ENCODE data around the gene GTF3C4.

Gene GTF3C4

GRCh38 chr9:132647806-132648205 is 22.5 kb upstream of the GTF3C4 start:
- no peaks in the 10 kb centered on the region for H3K27me3 ChIP-seq (ENCODE audit: insufficient read depth, poor library complexity, severe bottlenecking)
- TF ChIP-seq GABPA (IDR thresholded peaks at IDR 0.05; ENCODE audit: low read depth) = no peak
- no peak for TF ChIP-seq SPI1 (IDR thresholded peaks at IDR 0.05; ENCODE audit: borderline replicate concordance, low read depth)
- no peak for TF ChIP-seq POLR2AphosphoS5 (IDR thresholded peaks at IDR 0.05; ENCODE audit: low read depth)
- no peak for TF ChIP-seq CTCF (IDR thresholded peaks at IDR 0.05; ENCODE audit: insufficient read depth, low read length)
- TF ChIP-seq REST (IDR thresholded peaks at IDR 0.05; ENCODE audit: insufficient replicate concordance, low read depth) = no peak
- DNase-seq (ENCODE audit: low read depth in 1 of 2, low spot score in 1 of 2) = no peak
- no peak overlapping the region for H3K4me3 ChIP-seq (replicated peaks; ENCODE audit: insufficient read depth, low read length)
- H3K27ac ChIP-seq (replicated peaks) = no peak overlapping the region

- Histone ChIP-seq H3K4me3 (replicated peaks; ENCODE audit: insufficient read depth, low read length) (no peak overlapping the region), H3K27ac (replicated peaks) (no peak overlapping the region), H3K27me3 (ENCODE audit: insufficient read depth, poor library complexity, severe bottlenecking) (no peaks in the 10 kb centered on the region)
- no peak for DNase-seq (ENCODE audit: low read depth in 1 of 2, low spot score in 1 of 2)
- no peak for TF ChIP-seq SPI1 (IDR thresholded peaks at IDR 0.05; ENCODE audit: borderline replicate concordance, low read depth)
- TF ChIP-seq CTCF (IDR thresholded peaks at IDR 0.05; ENCODE audit: insufficient read depth, low read length) = no peak
- no peak for TF ChIP-seq GABPA (IDR thresholded peaks at IDR 0.05; ENCODE audit: low read depth)
- TF ChIP-seq POLR2AphosphoS5 (IDR thresholded peaks at IDR 0.05; ENCODE audit: low read depth) = no peak
- no peak for TF ChIP-seq REST (IDR thresholded peaks at IDR 0.05; ENCODE audit: insufficient replicate concordance, low read depth)
These were observed 22.0 kb upstream of the GTF3C4 start for GRCh38 chr9:132648283-132648682.

- TF ChIP-seq POLR2AphosphoS5 (IDR thresholded peaks at IDR 0.05; ENCODE audit: low read depth) = no peak
- TF ChIP-seq REST (IDR thresholded peaks at IDR 0.05; ENCODE audit: insufficient replicate concordance, low read depth) = no peak
- no peak for DNase-seq (ENCODE audit: low read depth in 1 of 2, low spot score in 1 of 2)
- Histone ChIP-seq H3K27ac (replicated peaks) (no peak overlapping the region), H3K27me3 (ENCODE audit: insufficient read depth, poor library complexity, severe bottlenecking) (no peaks in the 10 kb centered on the region), H3K4me3 (replicated peaks; ENCODE audit: insufficient read depth, low read length) (no peak overlapping the region)
These were observed 21.6 kb upstream of the GTF3C4 start for GRCh38 chr9:132648685-132649084.

- TF ChIP-seq GABPA (IDR thresholded peaks at IDR 0.05; ENCODE audit: low read depth) (no peak), CTCF (IDR thresholded peaks at IDR 0.05; ENCODE audit: insufficient read depth, low read length) (peak; percentile 34)
- peak in 1 of 2 experiments; percentile 45 for DNase-seq (ENCODE audit: low read depth in 1 of 2, low spot score in 1 of 2)
These were observed 19.0 kb upstream of the GTF3C4 start for GRCh38 chr9:132651259-132651658.

More at GRCh38 chr9:132651259-132651658, 19.0 kb upstream of the GTF3C4 start:
- H3K27me3 ChIP-seq (ENCODE audit: insufficient read depth, poor library complexity, severe bottlenecking) = no peaks in the 10 kb centered on the region
- H3K27ac ChIP-seq (replicated peaks) = no peak overlapping the region
- H3K4me3 ChIP-seq (replicated peaks; ENCODE audit: insufficient read depth, low read length) = no peak overlapping the region

Data from HL-60 (cell line).